ENCODE measurements around the gene GNPAT. TPM values are rescaled to one million over a fixed set of nuclear protein-coding genes. Genes with fewer than 3 reads are reported as not detected.

The GNPAT gene
- total and polyA plus RNA-seq, 10 of the 15 experiments (the other 5 are each of a cell fraction or from before 2014, with no cell fraction given) = 24.0 to 70.6 (median 47.2) TPM

DNA sequence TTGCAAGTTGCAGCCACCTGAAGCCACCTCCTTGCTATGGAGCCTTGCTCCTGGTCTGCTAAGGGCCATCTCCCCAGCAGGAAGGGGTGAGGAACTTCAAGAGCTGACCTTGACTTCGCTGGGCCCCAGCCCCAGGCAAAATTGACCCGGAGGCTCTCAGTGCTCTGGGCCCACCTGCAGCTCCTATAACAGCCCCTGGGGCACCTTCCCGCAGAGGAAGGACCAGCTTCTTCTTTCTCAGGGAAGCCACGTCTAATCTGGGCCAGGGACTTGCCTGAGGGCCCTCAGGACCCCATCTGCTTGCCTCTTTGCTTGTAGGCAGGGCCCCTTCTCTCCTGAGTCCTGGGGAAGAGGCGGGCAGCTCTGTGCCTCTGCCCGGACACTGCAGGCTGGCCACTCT lies 30.9 kb upstream of the GNPAT start:
- ChIA-PET SMC1A (ENCODE audit: uncharacterized antibody, unreplicated experiment) (interaction anchor here (1.2 to 1.4 kb wide), 3 partner anchors 32 to 294 kb away, joined by 3 to 4 read pairs (median 3); no protein-coding TSS in a partner anchor), RAD21 (ENCODE audit: unreplicated experiment) (no interaction called here), POLR2A (no interaction called here), CTCF (interaction anchor here (0.6 to 3.8 kb wide), 9 partner anchors 10 to 294 kb away, joined by 3 to 30 read pairs (median 3); no protein-coding TSS in a partner anchor)
- TF ChIP-seq ZNF207 (IDR thresholded peaks at IDR 0.05; ENCODE audit: borderline replicate concordance) (no peak), STAT1 (conservative IDR thresholded peaks at IDR 0.05) (no peak), TARDBP (IDR thresholded peaks at IDR 0.05; ENCODE audit: borderline replicate concordance) (no peak), ZBED1 (IDR thresholded peaks at IDR 0.05; ENCODE audit: borderline replicate concordance) (no peak), POLR2A (IDR thresholded peaks at IDR 0.05; ENCODE audit: low read depth, low read length) (no peak), E4F1 (IDR thresholded peaks at IDR 0.05; ENCODE audit: borderline replicate concordance, partially characterized antibody) (no peak), CBX3 (IDR thresholded peaks at IDR 0.05; ENCODE audit: borderline replicate concordance, low read depth) (no peak), CBFB (IDR thresholded peaks at IDR 0.05; ENCODE audit: low read depth) (no peak), SREBF1 (IDR thresholded peaks at IDR 0.05; ENCODE audit: low read length) (no peak), RELB (IDR thresholded peaks at IDR 0.05; ENCODE audit: low read depth) (no peak), ZSCAN29 (IDR thresholded peaks at IDR 0.05) (no peak), CREB1 (IDR thresholded peaks at IDR 0.05; ENCODE audit: low read depth) (no peak), RB1 (IDR thresholded peaks at IDR 0.05; ENCODE audit: borderline replicate concordance) (no peak), PML (IDR thresholded peaks at IDR 0.05; ENCODE audit: low read length) (no peak), RAD51 (IDR thresholded peaks at IDR 0.05) (no peak)
- TF ChIP-seq, protein P1, sequence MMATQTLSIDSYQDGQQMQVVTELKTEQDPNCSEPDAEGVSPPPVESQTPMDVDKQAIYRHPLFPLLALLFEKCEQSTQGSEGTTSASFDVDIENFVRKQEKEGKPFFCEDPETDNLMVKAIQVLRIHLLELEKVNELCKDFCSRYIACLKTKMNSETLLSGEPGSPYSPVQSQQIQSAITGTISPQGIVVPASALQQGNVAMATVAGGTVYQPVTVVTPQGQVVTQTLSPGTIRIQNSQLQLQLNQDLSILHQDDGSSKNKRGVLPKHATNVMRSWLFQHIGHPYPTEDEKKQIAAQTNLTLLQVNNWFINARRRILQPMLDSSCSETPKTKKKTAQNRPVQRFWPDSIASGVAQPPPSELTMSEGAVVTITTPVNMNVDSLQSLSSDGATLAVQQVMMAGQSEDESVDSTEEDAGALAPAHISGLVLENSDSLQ (IDR thresholded peaks at IDR 0.05) = no peak
- TF ChIP-seq, protein P2, sequence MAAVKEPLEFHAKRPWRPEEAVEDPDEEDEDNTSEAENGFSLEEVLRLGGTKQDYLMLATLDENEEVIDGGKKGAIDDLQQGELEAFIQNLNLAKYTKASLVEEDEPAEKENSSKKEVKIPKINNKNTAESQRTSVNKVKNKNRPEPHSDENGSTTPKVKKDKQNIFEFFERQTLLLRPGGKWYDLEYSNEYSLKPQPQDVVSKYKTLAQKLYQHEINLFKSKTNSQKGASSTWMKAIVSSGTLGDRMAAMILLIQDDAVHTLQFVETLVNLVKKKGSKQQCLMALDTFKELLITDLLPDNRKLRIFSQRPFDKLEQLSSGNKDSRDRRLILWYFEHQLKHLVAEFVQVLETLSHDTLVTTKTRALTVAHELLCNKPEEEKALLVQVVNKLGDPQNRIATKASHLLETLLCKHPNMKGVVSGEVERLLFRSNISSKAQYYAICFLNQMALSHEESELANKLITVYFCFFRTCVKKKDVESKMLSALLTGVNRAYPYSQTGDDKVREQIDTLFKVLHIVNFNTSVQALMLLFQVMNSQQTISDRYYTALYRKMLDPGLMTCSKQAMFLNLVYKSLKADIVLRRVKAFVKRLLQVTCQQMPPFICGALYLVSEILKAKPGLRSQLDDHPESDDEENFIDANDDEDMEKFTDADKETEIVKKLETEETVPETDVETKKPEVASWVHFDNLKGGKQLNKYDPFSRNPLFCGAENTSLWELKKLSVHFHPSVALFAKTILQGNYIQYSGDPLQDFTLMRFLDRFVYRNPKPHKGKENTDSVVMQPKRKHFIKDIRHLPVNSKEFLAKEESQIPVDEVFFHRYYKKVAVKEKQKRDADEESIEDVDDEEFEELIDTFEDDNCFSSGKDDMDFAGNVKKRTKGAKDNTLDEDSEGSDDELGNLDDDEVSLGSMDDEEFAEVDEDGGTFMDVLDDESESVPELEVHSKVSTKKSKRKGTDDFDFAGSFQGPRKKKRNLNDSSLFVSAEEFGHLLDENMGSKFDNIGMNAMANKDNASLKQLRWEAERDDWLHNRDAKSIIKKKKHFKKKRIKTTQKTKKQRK (IDR thresholded peaks at IDR 0.05; ENCODE audit: low read depth, low read length) = no peak
- Histone ChIP-seq H3K27ac (ENCODE audit: control insufficient read depth, insufficient read depth) (no peak overlapping the region), H3K4me3 (no peak overlapping the region), H3K4me2 (ENCODE audit: control insufficient read depth, insufficient read depth) (no peak overlapping the region), H3K4me1 (ENCODE audit: control insufficient read depth, insufficient read depth, low read length) (peaks cover 4% of the 10 kb centered on the region), H4K20me1 (ENCODE audit: control insufficient read depth, insufficient read depth) (no peaks in the 10 kb centered on the region), H3K27me3 (replicated peaks in 1 of 2; ENCODE audit: control insufficient read depth in 2 of 2, insufficient read depth in 2 of 2, low read length in 1 of 2) (no peaks in the 10 kb centered on the region), H3K9ac (ENCODE audit: control insufficient read depth, insufficient read depth, low read length) (no peak overlapping the region), H3K9me3 (replicated peaks; ENCODE audit: control insufficient read depth, insufficient read depth, low read length) (no peaks in the 10 kb centered on the region), H3K36me3 (ENCODE audit: control insufficient read depth in 2 of 2, insufficient read depth in 2 of 2, low read length in 1 of 2) (no peaks in the 10 kb centered on the region), H3K79me2 (ENCODE audit: control insufficient read depth, insufficient read depth, low read length) (no peaks in the 10 kb centered on the region), H2AFZ (ENCODE audit: control insufficient read depth, low read depth, low read length) (no peak overlapping the region)
- DNase-seq (ENCODE audit: low read depth, low spot score) (no peak), FAIRE-seq (no peak), ATAC-seq (no peak)
- no TSS peak for BruUV-seq (replicated peaks)
- 63% methylated on average over 6 of the region's 6 CpGs for WGBS (ENCODE audit: insufficient coverage, insufficient replicate concordance, low lambda C conversion rate, missing lambda C conversion rate)
- in situ Hi-C loops (cut with MboI) = loop anchor here (5.0 to 10.0 kb wide), 2 partner anchors 288 to 575 kb away; no protein-coding TSS in a partner anchor
- intact Hi-C loops (cut with micrococcal nuclease; ENCODE audit: unreplicated experiment) = loop anchor here (2.0 to 5.0 kb wide), 3 partner anchors 233 to 577 kb away; partner anchors contain the start of genes ARV1 and TTC13

Measured in GM12878 (cell line).